Osteocyte (in vitro differentiated cells): ENCODE measurements around the gene GPR4. TPM values are rescaled to one million over a fixed set of nuclear protein-coding genes. Genes with fewer than 3 reads are reported as not detected.
A peak's percentile ranks its signal among the peaks of the same experiment; 100 is the strongest.

Source experiments
- DNase-seq: peaks from one replicate; pipeline ENCODE4 v3.0.0; 2021; ENCODE audit warnings: mixed read lengths; ENCODE audit not compliant: unreplicated experiment; ENCODE audit errors: extremely low spot score
- H3K27ac Mint-ChIP-seq: one replicate; pipeline ENCODE4 v1.8.0; 2021; ENCODE audit warnings: mild to moderate bottlenecking, mixed read lengths; ENCODE audit not compliant: unreplicated experiment
- H3K27me3 Mint-ChIP-seq: one replicate; pipeline ENCODE4 v1.8.0; 2021; ENCODE audit warnings: mixed read lengths; ENCODE audit not compliant: unreplicated experiment
- H3K36me3 Mint-ChIP-seq: one replicate; pipeline ENCODE4 v1.8.0; 2021; ENCODE audit warnings: mixed read lengths; ENCODE audit not compliant: unreplicated experiment
- H3K4me1 Mint-ChIP-seq: one replicate; pipeline ENCODE4 v1.8.0; 2021; ENCODE audit warnings: mixed read lengths; ENCODE audit not compliant: unreplicated experiment
- H3K4me3 Mint-ChIP-seq: one replicate; pipeline ENCODE4 v1.8.0; 2021; ENCODE audit warnings: mild to moderate bottlenecking, moderate library complexity, mixed read lengths; ENCODE audit not compliant: unreplicated experiment
- H3K9me3 Mint-ChIP-seq: one replicate; pipeline ENCODE4 v1.8.0; 2021; ENCODE audit warnings: mixed read lengths; ENCODE audit not compliant: unreplicated experiment
- total RNA-seq: library from RNA; stranded (reverse); gene quantifications from 2 replicates; pipeline ENCODE4 v1.2.1, GENCODE V29; 2021
- TF ChIP-seq, protein P1 (sequence below): fragments of 200-600 bp; sonication (generic); IDR thresholded peaks from 2 replicates; pipeline ENCODE4 v1.5.0; 2021; ENCODE audit warnings: antibody characterized with exemption, mild to moderate bottlenecking, moderate library complexity

GPR4 gene
- total RNA-seq, 1 donor from 2014 or later = not detected

DNA sequence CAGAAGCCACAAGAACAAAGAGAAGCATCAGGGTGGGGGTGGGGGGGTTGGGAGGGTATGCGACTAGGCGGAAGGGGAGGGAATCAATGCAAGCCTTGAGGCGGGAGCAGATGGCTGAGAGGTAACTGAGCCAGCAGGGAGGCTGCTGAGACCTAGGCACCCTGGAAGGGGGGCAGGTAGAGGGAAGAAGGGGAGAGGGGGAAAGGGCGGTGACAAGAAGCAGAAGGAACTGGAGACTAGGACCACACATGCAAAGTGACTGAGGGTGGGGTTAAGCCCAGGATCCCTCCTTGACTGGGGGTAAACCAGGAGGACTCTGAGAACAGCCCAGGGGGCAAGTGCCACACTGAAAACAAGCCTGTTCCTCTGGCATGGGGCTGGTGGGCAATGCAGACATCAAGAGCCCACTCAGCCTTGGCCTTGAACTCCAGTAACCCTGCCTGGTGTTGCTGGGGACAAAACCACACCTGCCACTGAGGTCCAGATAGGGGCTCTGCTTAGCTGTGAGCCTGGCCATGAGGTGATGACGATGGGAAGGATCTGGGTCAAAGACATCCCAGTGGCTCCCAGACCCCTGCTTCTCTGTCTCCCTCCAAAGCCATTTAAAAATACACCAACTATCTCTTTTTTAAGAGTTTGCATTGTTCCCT lies 37.8 kb downstream of the GPR4 start:
- DNase-seq = no peak
- H3K27me3 Mint-ChIP-seq = no peaks in the 10 kb centered on the region
- no peak overlapping the region for H3K27ac Mint-ChIP-seq
- TF ChIP-seq, protein P1, sequence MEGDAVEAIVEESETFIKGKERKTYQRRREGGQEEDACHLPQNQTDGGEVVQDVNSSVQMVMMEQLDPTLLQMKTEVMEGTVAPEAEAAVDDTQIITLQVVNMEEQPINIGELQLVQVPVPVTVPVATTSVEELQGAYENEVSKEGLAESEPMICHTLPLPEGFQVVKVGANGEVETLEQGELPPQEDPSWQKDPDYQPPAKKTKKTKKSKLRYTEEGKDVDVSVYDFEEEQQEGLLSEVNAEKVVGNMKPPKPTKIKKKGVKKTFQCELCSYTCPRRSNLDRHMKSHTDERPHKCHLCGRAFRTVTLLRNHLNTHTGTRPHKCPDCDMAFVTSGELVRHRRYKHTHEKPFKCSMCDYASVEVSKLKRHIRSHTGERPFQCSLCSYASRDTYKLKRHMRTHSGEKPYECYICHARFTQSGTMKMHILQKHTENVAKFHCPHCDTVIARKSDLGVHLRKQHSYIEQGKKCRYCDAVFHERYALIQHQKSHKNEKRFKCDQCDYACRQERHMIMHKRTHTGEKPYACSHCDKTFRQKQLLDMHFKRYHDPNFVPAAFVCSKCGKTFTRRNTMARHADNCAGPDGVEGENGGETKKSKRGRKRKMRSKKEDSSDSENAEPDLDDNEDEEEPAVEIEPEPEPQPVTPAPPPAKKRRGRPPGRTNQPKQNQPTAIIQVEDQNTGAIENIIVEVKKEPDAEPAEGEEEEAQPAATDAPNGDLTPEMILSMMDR = no peak
- no peak overlapping the region for H3K4me3 Mint-ChIP-seq
- H3K36me3 Mint-ChIP-seq = no peaks in the 10 kb centered on the region
- H3K4me1 Mint-ChIP-seq = peaks cover 8% of the 10 kb centered on the region
- no peaks in the 10 kb centered on the region for H3K9me3 Mint-ChIP-seq

DNA sequence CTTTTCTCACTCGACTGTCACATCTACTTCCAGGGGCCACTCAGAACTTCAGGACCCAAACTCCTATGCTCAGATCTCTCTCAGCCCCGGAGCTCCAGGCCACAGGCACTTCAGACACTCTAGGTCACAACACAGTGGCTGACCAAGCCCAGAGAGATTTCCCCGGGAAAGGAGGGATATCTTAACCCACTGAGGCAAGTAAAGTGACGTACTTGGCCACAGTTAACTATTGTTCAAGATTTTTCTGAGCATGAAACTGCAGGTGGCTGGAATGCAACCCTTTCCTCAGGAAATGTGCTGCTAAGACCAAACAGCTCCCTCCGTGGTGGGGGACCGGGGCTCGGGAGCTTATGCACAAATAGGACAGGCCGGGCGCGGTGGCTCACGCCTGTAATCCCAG lies 41.3 kb downstream of the GPR4 start:
- Mint-ChIP-seq H3K27ac (no peak overlapping the region), H3K36me3 (no peaks in the 10 kb centered on the region), H3K27me3 (no peaks in the 10 kb centered on the region), H3K4me1 (peaks cover 4% of the 10 kb centered on the region), H3K9me3 (no peaks in the 10 kb centered on the region), H3K4me3 (no peak overlapping the region)
- TF ChIP-seq, protein P1 = no peak
- no peak for DNase-seq

DNA sequence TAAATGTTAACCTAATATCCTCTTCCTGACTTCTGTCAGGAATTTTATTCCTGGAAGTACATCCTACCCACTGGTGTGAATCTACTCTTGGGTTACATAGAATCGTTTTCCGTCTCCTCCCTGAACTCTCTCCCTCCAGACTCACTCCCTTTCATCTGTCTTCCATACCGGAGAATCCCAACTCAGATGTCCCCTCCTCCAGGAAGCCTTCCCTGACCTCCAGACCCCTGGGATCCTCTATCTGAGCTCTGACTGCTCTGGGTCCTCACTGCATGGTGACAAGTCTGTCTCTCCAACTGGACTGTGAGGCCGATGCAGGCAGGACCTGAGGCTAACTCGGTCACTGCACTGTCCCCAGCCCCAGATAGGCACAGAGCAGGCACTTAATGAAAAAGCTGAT lies 42.0 kb downstream of the GPR4 start:
- TF ChIP-seq, protein P1 = no peak
- H3K4me3 Mint-ChIP-seq = no peak overlapping the region
- H3K27ac Mint-ChIP-seq = no peak overlapping the region

DNA sequence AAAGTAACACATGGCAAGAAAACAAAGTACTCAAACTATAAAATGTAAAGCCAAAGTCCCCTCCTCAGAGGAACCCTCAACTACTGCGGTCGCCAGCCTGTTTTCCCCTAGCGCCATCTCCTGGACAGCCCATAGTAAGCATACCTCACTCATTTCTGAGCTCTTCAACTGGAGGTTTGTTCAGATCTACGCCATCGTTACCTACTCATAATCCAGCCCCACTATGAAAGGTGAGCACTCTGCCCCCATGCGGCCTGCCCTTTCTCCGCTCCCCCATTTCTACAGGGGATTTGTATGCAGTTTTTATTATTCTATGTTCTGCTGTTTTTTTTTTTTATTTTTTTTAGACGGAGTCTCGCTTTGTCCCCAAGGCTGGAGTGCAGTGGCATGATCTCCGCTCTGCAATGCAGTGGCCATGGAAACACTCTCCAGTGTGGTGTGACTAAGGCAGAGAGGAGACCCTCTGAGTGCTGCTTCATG lies 43.6 kb downstream of the GPR4 start:
- Mint-ChIP-seq H3K27me3 (no peaks in the 10 kb centered on the region), H3K27ac (no peak overlapping the region), H3K4me3 (no peak overlapping the region), H3K9me3 (no peaks in the 10 kb centered on the region), H3K36me3 (no peaks in the 10 kb centered on the region), H3K4me1 (peaks cover 4% of the 10 kb centered on the region)
- TF ChIP-seq, protein P1 = peak; percentile 60
- no peak for DNase-seq

More for the DNA sequence above, 42.0 kb downstream of the GPR4 start:
- Mint-ChIP-seq H3K9me3 (no peaks in the 10 kb centered on the region), H3K36me3 (no peaks in the 10 kb centered on the region), H3K27me3 (no peaks in the 10 kb centered on the region), H3K4me1 (peaks cover 4% of the 10 kb centered on the region)
- no peak for DNase-seq

DNA sequence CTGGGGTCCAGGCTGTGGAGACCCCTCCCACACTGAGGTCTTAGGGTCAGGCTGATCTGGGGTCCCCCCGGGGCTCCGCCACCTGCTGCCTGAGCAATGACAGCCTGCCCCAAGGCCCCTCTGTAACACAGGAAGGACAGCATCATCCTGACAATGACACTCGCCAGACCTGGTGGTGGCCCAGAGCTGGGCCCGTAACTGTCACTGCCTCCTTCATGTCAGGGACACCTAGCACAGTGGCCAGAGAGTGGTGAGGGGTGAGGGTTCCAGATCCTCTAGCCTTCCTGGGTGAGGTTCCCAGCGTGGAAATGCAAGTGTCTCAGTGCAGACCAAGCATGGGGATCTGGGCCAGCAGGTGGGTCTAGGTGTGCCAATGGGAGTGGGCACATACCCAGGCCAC lies 45.2 kb downstream of the GPR4 start:
- Mint-ChIP-seq H3K27ac (peak overlapping the region; percentile 56), H3K9me3 (no peaks in the 10 kb centered on the region), H3K27me3 (no peaks in the 10 kb centered on the region), H3K4me3 (no peak overlapping the region), H3K4me1 (no peaks in the 10 kb centered on the region), H3K36me3 (peaks cover 3% of the 10 kb centered on the region)
- TF ChIP-seq, protein P1 = no peak
- DNase-seq = no peak
